Ascending aorta (tissue), 2 donors: ENCODE measurements around the gene ZNF276. TPM values are rescaled to one million over a fixed set of nuclear protein-coding genes. Genes with fewer than 3 reads are reported as not detected.

Source experiments
- DNase-seq, 2 donors: peaks; one replicate each; pipeline ENCODE4 v3.0.0-alpha.2; 2019; ENCODE audit warnings: low spot score in 2 of 2
- H3K27ac ChIP-seq, 2 donors: fragments of 200-600 bp; sonication (generic); one replicate each; pipeline ENCODE4 v1.5.1; 2016 to 2017; ENCODE audit warnings: mild to moderate bottlenecking in 1 of 2
- H3K27me3 ChIP-seq: fragments of 200-600 bp; sonication (generic); one replicate; pipeline ENCODE4 v1.5.1; 2017
- H3K36me3 ChIP-seq, 2 donors: fragments of 200-600 bp; sonication (generic); one replicate each; pipeline ENCODE4 v1.5.1; 2016
- H3K4me1 ChIP-seq, 2 donors: fragments of 200-600 bp; sonication (generic); one replicate each; pipeline ENCODE4 v1.5.1; 2016 to 2017; ENCODE audit warnings: mild to moderate bottlenecking in 1 of 2
- H3K4me3 ChIP-seq, 2 donors: fragments of 200-600 bp; sonication (generic); one replicate each; pipeline ENCODE4 v1.5.1; 2016 to 2017; ENCODE audit warnings: mild to moderate bottlenecking in 1 of 2
- H3K9me3 ChIP-seq, 2 donors: fragments of 200-600 bp; sonication (generic); one replicate each; pipeline ENCODE4 v1.5.1; 2016
- intact Hi-C: fragments of 100-400 bp; cut with DNase I; formaldehyde crosslinking; loops from one replicate; pipeline ENCODE4 v1.15.1; 2023
- total RNA-seq: library from RNA; depleted of rRNA; stranded (reverse); fragments of >200 nt; gene quantifications from one replicate; pipeline ENCODE4 v1.1.0, GENCODE V29; 2016
- TF ChIP-seq, protein P1 (sequence below), 3 experiments: fragments of 200-600 bp in 2 of 3; fragments of 450-650 bp in 1 of 3; sonication (generic) in 2 of 3; IDR thresholded peaks; one replicate each; pipeline ENCODE4 v1.5.1; 2016 to 2019; ENCODE audit warnings: antibody characterized with exemption in 3 of 3, mild to moderate bottlenecking in 1 of 3, moderate library complexity in 1 of 3

ZNF276 gene
- total RNA-seq, 1 donor from 2014 or later: 30.7 TPM

DNA sequence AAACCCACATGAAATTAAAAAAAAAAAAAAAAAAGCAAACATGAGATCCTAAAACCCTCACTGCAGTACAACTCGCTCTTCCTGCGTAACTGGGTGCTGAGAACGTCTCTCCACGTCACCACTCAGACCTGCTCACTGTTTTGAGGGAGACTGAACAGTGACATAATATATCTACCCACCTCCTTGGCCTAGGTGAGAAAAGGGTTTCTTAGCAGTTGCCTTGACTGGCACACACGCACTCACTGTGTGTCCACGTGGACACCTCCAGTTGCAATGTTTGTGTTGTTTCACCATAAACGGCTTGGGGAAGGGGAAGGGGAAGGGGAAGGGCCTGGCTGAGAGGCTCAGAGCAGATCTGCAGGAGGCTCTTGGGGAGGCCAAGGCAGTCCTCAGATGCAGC is 63.1 kb downstream of the ZNF276 start:
- Histone ChIP-seq H3K9me3 (no peaks in the 10 kb centered on the region), H3K27ac (no peak overlapping the region), H3K27me3 (no peaks in the 10 kb centered on the region), H3K4me1 (no peaks in the 10 kb centered on the region), H3K4me3 (no peak overlapping the region), H3K36me3 (no peaks in the 10 kb centered on the region)
- TF ChIP-seq, protein P1, sequence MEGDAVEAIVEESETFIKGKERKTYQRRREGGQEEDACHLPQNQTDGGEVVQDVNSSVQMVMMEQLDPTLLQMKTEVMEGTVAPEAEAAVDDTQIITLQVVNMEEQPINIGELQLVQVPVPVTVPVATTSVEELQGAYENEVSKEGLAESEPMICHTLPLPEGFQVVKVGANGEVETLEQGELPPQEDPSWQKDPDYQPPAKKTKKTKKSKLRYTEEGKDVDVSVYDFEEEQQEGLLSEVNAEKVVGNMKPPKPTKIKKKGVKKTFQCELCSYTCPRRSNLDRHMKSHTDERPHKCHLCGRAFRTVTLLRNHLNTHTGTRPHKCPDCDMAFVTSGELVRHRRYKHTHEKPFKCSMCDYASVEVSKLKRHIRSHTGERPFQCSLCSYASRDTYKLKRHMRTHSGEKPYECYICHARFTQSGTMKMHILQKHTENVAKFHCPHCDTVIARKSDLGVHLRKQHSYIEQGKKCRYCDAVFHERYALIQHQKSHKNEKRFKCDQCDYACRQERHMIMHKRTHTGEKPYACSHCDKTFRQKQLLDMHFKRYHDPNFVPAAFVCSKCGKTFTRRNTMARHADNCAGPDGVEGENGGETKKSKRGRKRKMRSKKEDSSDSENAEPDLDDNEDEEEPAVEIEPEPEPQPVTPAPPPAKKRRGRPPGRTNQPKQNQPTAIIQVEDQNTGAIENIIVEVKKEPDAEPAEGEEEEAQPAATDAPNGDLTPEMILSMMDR (IDR thresholded peaks at IDR 0.05): no peak
- intact Hi-C loops: no loop called here
- DNase-seq: no peak

DNA sequence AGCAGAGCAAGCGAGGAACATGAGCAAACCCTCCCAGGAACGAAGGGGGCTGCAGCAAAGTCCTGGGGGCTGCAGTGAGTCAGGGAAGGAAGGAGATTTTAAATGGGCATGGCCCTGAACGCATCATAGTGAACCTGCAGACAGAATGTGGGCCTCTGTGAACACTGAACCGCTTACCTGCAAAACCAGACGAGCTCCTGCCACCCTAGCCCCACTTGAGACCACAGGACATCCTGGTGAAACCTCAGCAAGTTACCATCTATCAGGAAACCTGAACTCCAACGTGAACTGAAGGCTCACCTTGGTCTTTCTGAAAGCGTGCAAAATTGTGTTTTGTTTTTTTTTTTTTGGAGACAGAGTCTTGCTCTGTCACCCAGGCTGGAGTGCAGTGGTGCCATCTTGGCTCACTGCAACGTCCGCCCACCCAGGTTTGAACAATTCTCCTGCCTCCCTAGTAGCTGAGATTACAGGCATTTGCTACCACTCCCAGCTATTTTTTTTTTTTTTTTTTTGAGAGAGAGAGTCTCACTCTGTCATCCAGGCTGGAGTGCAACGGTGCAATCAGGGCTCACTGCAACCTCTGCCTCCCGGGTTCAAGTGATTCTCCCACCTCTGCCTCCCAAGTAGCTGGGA is 64.3 kb downstream of the ZNF276 start:
- Histone ChIP-seq H3K27me3 (no peaks in the 10 kb centered on the region), H3K4me1 (no peaks in the 10 kb centered on the region), H3K27ac (no peak overlapping the region), H3K4me3 (no peak overlapping the region), H3K36me3 (no peaks in the 10 kb centered on the region), H3K9me3 (no peaks in the 10 kb centered on the region)
- intact Hi-C loops: no loop called here
- no peak for DNase-seq
- TF ChIP-seq, protein P1 (IDR thresholded peaks at IDR 0.05): no peak

DNA sequence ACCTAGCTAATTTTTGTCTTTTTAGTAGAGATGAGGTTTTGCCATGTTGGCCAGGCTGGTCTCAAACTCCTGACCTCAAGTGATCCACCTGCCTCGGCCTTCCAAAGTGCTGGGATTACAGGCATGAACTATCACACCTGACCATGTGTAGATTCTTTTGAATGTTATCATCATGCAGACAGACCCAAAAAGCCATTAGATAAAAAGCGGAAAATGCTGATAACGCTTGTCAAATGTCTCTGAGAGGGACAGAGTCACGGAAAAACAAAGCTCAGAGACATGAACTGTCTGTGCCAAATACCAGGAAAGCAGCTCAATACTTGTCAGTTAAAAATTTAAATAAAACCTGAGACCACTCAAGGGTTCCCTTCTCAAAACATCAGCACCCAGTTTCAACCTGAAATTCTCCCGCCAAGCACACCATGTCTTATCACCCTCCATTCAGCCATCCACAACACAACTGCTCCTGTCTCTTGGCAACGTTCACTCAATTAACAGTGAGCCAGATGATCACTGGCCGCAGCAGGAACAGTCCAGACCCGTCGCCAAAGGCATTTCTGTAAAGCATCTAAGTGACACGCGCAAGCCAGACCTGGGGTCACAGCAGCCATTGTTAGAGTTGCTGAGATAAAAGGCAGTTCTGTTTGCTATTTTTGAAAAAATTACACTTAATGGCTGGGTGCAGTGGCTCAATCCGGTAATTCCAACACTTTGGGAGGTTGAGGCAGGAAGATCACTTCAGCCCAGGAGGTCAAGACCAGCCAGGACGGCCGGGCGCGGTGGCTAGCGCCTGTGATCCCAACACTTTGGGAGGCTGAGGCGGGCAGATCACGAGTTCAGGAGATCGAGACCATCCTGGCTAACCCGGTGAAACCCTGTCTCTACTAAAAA is 65.4 kb downstream of the ZNF276 start:
- H3K36me3 ChIP-seq: no peaks in the 10 kb centered on the region
- H3K27me3 ChIP-seq: no peaks in the 10 kb centered on the region
- no peaks in the 10 kb centered on the region for H3K9me3 ChIP-seq
- H3K4me1 ChIP-seq: no peaks in the 10 kb centered on the region
- no peak overlapping the region for H3K27ac ChIP-seq
- intact Hi-C loops: no loop called here
- no peak overlapping the region for H3K4me3 ChIP-seq
- TF ChIP-seq, protein P1 (IDR thresholded peaks at IDR 0.05): no peak
- DNase-seq: no peak

DNA sequence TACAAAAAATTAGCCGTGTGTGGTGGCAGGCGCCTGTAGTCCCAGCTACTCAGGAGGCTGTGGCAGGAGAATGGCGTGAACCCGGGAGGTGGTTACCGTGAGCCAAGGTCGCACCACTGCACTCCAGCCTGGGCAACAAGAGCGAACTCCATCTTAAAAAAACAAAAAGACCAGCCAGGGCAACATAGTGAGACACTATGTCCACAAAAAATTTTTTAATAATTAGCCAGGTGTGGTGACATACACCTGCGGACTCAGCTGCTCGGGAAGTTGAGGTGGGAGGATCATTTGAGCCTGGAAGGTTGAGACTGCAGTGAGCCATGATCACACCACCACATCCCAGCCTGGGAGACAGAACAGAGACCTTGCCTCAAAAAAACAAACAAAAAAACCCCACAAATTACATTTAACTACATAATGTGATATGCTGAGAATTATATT is 66.0 kb downstream of the ZNF276 start:
- intact Hi-C loops: no loop called here
- DNase-seq: no peak
- Histone ChIP-seq H3K9me3 (no peaks in the 10 kb centered on the region), H3K4me1 (no peaks in the 10 kb centered on the region), H3K27ac (no peak overlapping the region), H3K36me3 (no peaks in the 10 kb centered on the region), H3K27me3 (no peaks in the 10 kb centered on the region), H3K4me3 (no peak overlapping the region)
- TF ChIP-seq, protein P1 (IDR thresholded peaks at IDR 0.05): no peak

Other genes with a start within 250 kb of the ZNF276 start
- 124 TPM for gene ANKRD11, start 231.0 kb upstream of the ZNF276 start, total RNA-seq
- gene SPG7, start 213.1 kb upstream of the ZNF276 start, total RNA-seq: 108 TPM
- gene RPL13, start 160.9 kb upstream of the ZNF276 start, total RNA-seq: 8,360 TPM
- gene CPNE7, start 145.8 kb upstream of the ZNF276 start, total RNA-seq: not detected
- not detected for gene DPEP1, start 107.9 kb upstream of the ZNF276 start, total RNA-seq
- 153 TPM for gene CHMP1A, start 63.8 kb upstream of the ZNF276 start, total RNA-seq
- 0.21 TPM for gene SPATA33, start 63.7 kb upstream of the ZNF276 start, total RNA-seq
- 141 TPM for gene CDK10, start 34.8 kb upstream of the ZNF276 start, total RNA-seq
- gene SPATA2L, start 19.8 kb upstream of the ZNF276 start, total RNA-seq: 34.7 TPM
- 17.2 TPM for gene VPS9D1, start 639 bp upstream of the ZNF276 start, total RNA-seq
- 68.1 TPM for gene FANCA, start 95.1 kb downstream of the ZNF276 start, total RNA-seq
- gene SPIRE2, start 106.9 kb downstream of the ZNF276 start, total RNA-seq: not detected
- gene TCF25, start 152.1 kb downstream of the ZNF276 start, total RNA-seq: 237 TPM
- 13.2 TPM for gene MC1R, start 197.3 kb downstream of the ZNF276 start, total RNA-seq
- gene TUBB3, start 201.8 kb downstream of the ZNF276 start, total RNA-seq: 2.3 TPM
- gene DEF8, start 227.2 kb downstream of the ZNF276 start, total RNA-seq: 34.5 TPM